IPS-18a (cell line): ENCODE data around the gene MPI.

Experiments
- H3K27ac ChIP-seq: one replicate; pipeline ENCODE4 v1.5.1; 2013; ENCODE audit warnings: low read length
- H3K27me3 ChIP-seq: one replicate; pipeline ENCODE4 v1.6.1; 2013; ENCODE audit warnings: mild to moderate bottlenecking, low read length; ENCODE audit not compliant: control insufficient read depth, insufficient read depth
- H3K36me3 ChIP-seq: one replicate; pipeline ENCODE4 v1.6.1; 2013; ENCODE audit warnings: low read depth, low read length; ENCODE audit not compliant: control insufficient read depth
- H3K4me1 ChIP-seq: one replicate; pipeline ENCODE4 v1.6.1; 2013; ENCODE audit warnings: low read depth, low read length; ENCODE audit not compliant: control insufficient read depth
- H3K4me3 ChIP-seq: one replicate; pipeline ENCODE4 v1.5.1; 2013; ENCODE audit warnings: low read length
- H3K9ac ChIP-seq: one replicate; pipeline ENCODE4 v1.6.1; 2013; ENCODE audit warnings: mild to moderate bottlenecking, low read length, moderate library complexity
- H3K9me3 ChIP-seq: one replicate; pipeline ENCODE4 v1.6.1; 2013; ENCODE audit warnings: low read depth, low read length; ENCODE audit not compliant: control insufficient read depth

Gene MPI

GRCh38 chr15:74850393-74850792, 39.4 kb upstream of the MPI start:
- H3K27me3 ChIP-seq = no peaks in the 10 kb centered on the region
- no peaks in the 10 kb centered on the region for H3K9me3 ChIP-seq
- no peaks in the 10 kb centered on the region for H3K4me1 ChIP-seq
- H3K36me3 ChIP-seq = peaks cover 34% of the 10 kb centered on the region
- no peak overlapping the region for H3K27ac ChIP-seq
- no peak overlapping the region for H3K9ac ChIP-seq
- H3K4me3 ChIP-seq = no peak overlapping the region

- Histone ChIP-seq H3K4me1 (no peaks in the 10 kb centered on the region), H3K36me3 (peaks cover 34% of the 10 kb centered on the region), H3K9ac (no peak overlapping the region), H3K27me3 (no peaks in the 10 kb centered on the region), H3K9me3 (no peaks in the 10 kb centered on the region), H3K27ac (no peak overlapping the region), H3K4me3 (no peak overlapping the region)
These were observed 37.9 kb upstream of the MPI start for GRCh38 chr15:74851960-74852359.

GRCh38 chr15:74854453-74855022, 35.3 kb upstream of the MPI start:
- H3K9ac ChIP-seq = no peak overlapping the region
- H3K4me1 ChIP-seq = no peaks in the 10 kb centered on the region
- H3K27ac ChIP-seq = no peak overlapping the region
- H3K9me3 ChIP-seq = no peaks in the 10 kb centered on the region
- H3K4me3 ChIP-seq = no peak overlapping the region
- peaks cover 27% of the 10 kb centered on the region for H3K36me3 ChIP-seq
- H3K27me3 ChIP-seq = no peaks in the 10 kb centered on the region

DNA sequence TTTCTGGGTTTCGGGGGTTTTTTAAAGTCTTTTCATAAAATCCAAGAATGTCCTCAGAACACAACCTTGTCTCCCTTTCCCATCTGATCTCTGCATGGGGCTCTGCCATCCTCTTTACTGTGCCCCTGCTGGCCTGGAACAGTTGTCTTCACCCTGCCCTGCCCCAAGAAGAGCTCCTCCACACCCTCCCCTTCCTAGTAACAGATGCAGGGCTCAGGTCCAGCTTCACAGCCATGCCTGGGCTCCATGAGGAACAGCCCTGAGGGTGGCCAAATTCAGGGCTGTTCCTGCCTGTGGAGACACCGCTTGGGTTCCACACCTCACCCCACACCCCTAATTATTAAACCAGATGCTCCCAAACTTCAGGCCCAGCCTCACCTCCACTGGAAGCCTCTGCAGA, 34.0 kb upstream of the MPI start:
- peaks cover 26% of the 10 kb centered on the region for H3K36me3 ChIP-seq
- no peaks in the 10 kb centered on the region for H3K27me3 ChIP-seq
- no peaks in the 10 kb centered on the region for H3K4me1 ChIP-seq
- no peaks in the 10 kb centered on the region for H3K9me3 ChIP-seq
- no peak overlapping the region for H3K27ac ChIP-seq
- no peak overlapping the region for H3K9ac ChIP-seq
- H3K4me3 ChIP-seq = no peak overlapping the region

GRCh38 chr15:74856537-74856936, 33.3 kb upstream of the MPI start:
- Histone ChIP-seq H3K27ac (no peak overlapping the region), H3K9ac (no peak overlapping the region), H3K9me3 (no peaks in the 10 kb centered on the region), H3K4me3 (no peak overlapping the region), H3K27me3 (no peaks in the 10 kb centered on the region), H3K4me1 (no peaks in the 10 kb centered on the region), H3K36me3 (peaks cover 20% of the 10 kb centered on the region)

DNA sequence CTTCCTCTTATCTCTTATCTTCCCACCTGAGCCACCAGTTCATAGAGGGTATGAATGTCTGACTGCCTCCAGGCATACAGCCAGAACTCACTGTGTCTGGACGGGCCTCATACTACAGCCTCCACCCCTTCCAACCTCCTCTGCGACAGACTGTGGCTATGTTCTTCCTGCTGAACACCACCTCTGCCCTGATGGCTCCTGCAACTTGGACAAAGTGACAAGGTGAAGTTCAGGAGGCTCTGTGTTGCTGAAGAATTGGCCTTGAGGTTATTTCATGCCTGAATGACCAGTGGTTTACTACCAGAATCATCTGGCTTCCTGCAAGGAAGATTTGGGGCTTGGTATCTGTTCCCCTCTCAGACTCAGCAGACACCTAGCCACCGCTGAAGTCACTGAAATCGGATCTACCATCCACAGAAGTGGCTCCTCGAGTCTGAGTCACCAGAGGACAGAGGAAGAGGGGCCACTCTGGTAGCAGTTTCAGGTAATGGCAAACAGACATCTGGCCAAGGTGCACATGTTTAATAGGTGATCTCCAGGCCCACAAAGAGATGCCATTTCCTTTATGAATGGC, 32.7 kb upstream of the MPI start:
- no peaks in the 10 kb centered on the region for H3K27me3 ChIP-seq
- no peaks in the 10 kb centered on the region for H3K4me1 ChIP-seq
- H3K27ac ChIP-seq = no peak overlapping the region
- H3K36me3 ChIP-seq = peaks cover 13% of the 10 kb centered on the region
- no peak overlapping the region for H3K4me3 ChIP-seq
- no peaks in the 10 kb centered on the region for H3K9me3 ChIP-seq
- no peak overlapping the region for H3K9ac ChIP-seq

GRCh38 chr15:74857671-74858368, 32.0 kb upstream of the MPI start:
- Histone ChIP-seq H3K27me3 (no peaks in the 10 kb centered on the region), H3K4me3 (no peak overlapping the region), H3K4me1 (no peaks in the 10 kb centered on the region), H3K9ac (no peak overlapping the region), H3K27ac (no peak overlapping the region), H3K9me3 (no peaks in the 10 kb centered on the region), H3K36me3 (peaks cover 7% of the 10 kb centered on the region)

DNA sequence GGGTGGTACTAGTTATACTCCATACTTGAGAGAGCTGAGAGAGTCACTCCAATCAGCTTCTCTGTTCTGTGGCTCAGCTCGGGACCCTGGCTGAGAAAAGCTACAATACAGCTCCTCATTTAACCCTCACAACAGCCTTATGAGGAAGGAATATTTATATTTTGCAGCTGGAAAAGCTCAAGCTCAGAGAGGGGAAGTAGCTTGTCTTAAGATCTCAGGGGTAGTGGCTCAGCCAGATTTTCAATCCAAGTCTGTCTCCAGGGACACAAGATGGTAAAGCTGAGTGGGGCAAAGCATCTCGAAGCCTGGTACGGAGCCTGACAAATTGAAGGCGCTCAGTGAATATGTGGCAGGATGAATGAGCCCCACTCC, 31.5 kb upstream of the MPI start:
- Histone ChIP-seq H3K27me3 (no peaks in the 10 kb centered on the region), H3K9ac (no peak overlapping the region), H3K4me3 (no peak overlapping the region), H3K36me3 (peaks cover 1% of the 10 kb centered on the region), H3K4me1 (no peaks in the 10 kb centered on the region), H3K27ac (no peak overlapping the region), H3K9me3 (no peaks in the 10 kb centered on the region)

DNA sequence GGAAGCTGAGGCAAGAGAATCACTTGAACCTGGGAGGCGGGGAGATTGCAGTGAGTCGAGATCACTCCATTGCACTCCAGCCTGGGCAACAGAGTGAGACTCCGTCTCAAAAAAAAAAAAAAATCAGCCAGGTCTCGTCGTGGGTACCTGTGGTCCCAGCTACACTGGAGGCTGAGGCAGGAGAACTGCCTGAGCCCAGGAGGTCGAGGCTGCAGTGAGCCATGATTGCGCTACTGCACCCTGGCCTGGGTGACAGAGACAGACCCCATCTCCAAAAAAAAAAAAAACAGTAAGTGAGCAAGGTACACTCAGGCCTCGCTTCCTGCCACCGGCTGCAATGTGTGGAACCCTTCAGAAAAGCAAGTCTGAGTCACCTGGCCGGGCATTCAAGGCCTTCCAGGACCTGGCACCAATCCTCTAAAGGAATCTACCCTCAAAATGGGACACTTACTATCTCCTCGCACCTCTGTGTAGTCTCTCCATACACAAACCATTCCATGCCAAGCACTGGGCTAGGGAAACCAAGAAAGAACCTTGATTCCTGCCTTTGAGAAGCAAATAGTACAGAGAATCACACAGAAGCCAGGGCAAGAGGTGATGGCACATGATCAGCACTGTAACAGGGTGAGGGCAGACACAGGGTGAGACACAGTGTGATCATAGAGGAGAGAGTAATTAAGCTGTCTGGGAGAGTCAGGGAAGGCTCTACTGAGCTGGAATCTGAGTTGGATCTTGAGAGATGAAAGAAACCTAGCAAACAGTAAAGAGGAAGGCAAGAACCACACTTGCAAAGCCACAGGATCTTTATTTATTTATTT, 26.4 kb upstream of the MPI start:
- H3K9ac ChIP-seq = no peak overlapping the region
- no peak overlapping the region for H3K4me3 ChIP-seq
- no peaks in the 10 kb centered on the region for H3K9me3 ChIP-seq
- H3K4me1 ChIP-seq = no peaks in the 10 kb centered on the region
- no peak overlapping the region for H3K27ac ChIP-seq
- no peaks in the 10 kb centered on the region for H3K36me3 ChIP-seq
- no peaks in the 10 kb centered on the region for H3K27me3 ChIP-seq

- Histone ChIP-seq H3K27me3 (no peaks in the 10 kb centered on the region), H3K4me1 (no peaks in the 10 kb centered on the region), H3K4me3 (no peak overlapping the region), H3K27ac (no peak overlapping the region), H3K9ac (no peak overlapping the region), H3K9me3 (no peaks in the 10 kb centered on the region), H3K36me3 (no peaks in the 10 kb centered on the region)
These were observed 25.5 kb upstream of the MPI start for GRCh38 chr15:74864296-74864695.

DNA sequence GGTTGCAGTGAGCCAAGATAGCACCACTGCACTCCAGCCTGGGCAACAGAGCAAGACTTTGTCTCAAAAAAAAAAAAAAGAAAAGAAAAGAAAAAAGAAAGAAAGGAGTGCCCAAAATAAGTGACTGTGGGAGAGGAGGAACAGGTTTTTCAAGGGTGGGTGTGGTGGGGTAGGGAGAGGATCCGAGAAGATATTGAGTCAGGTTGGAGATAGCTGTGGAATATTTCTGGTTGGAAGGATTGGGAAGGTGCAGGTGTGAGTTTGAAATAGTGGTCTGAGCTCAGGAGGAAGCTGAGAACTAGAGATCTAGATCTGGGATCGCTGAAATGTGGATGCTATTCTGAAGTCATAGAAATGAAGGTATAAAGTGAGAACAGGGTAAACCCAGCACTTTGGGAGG, 24.5 kb upstream of the MPI start:
- Histone ChIP-seq H3K4me1 (no peaks in the 10 kb centered on the region), H3K4me3 (no peak overlapping the region), H3K9ac (no peak overlapping the region), H3K27ac (no peak overlapping the region), H3K36me3 (no peaks in the 10 kb centered on the region), H3K27me3 (no peaks in the 10 kb centered on the region), H3K9me3 (no peaks in the 10 kb centered on the region)
